GM19193 (cell line): Measurements from ENCODE around the gene SAXO1.

Experiments used
- POLR2A ChIP-seq: IDR thresholded peaks from 4 replicates; pipeline ENCODE4 v1.6.1; 2011; ENCODE audit not compliant: insufficient read depth, insufficient read length; ENCODE audit errors: extremely low read depth

SAXO1 gene

DNA sequence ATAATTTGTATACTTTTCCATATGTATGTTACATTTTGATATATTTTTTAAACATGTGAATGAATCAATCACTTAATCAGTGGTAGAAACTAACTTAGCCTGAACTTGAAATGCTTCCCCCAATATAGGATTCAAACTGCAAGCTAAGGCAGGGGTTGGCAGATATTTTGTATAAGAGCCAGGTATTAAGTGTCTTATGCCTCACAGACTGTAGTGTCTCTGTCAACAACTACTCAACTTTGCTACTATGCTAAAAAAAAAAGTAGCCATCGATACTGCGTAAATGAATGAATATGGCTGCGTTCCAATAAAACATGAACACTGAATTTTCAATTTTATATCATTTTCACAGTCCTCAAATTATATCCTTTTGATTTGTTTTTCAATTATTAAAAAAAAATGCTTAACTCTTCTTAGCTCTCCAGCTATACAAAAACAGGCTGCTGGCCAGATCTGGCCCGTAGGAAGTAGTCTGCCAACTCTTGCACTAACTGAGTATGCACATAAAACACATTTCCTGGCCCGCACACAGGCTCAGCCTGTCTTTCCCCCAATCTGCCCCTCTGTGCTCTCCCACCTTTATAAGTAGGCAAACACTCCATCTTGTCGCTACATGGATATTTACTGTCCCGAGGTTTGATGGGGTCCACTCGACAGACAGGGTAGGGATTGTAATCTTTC lies 91.8 kb downstream of the SAXO1 start:
- TF ChIP-seq POLR2A, result no peak

DNA sequence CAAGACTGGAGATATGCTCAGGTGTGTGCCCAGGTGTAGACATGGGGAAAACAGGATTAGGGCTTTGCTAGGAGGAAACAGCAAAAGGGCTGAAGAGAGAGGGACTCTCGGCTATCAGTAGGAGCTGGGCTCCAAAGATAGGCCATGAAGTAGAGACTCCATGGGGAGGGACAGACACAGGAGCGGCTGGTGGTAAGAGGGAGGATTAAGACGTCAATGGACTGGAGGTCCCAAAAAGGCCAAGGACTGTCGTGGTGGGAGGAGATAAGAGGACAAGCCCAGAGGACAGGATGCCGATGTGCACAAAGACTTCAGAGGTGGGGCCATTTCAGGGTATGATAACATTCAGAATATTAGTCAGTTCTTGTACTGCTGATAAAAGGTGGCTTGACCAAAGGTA lies 93.1 kb downstream of the SAXO1 start:
- TF ChIP-seq POLR2A, result no peak

DNA sequence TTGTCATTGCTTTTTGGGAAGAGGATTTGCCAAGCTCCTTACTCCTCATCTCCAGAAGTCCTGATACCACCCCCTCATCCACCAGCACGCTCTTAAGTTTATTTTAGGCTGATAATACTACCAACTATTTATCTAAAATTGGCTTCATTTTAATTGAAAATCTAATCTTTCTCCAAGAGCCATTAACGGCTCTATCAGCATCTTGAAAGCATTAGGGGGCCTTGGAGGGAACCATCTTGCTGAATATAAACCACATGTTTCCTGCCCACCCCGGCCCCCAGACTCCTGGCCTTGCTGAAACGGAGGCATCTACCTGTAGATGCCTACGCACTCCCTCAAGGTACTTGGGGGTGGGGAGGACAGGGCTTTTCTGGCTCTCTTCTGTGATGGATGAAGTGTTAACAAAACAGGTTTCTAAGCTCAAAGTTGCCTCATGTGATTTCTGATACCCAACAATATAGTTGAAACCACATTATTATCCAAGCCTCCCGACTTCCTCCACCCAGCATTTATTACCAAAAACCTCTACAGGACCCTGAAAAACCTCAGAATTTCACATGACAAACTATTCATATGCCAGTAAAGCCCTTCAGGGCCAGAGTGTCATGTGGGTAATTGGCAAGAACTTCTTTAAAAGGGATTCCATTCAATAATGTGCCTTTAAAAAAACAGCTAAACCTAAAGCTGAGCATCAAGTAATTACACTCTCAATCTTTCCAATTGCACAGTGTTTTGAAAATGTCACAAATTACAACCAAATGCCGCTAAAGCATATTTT lies 96.7 kb downstream of the SAXO1 start:
- no peak for TF ChIP-seq POLR2A

DNA sequence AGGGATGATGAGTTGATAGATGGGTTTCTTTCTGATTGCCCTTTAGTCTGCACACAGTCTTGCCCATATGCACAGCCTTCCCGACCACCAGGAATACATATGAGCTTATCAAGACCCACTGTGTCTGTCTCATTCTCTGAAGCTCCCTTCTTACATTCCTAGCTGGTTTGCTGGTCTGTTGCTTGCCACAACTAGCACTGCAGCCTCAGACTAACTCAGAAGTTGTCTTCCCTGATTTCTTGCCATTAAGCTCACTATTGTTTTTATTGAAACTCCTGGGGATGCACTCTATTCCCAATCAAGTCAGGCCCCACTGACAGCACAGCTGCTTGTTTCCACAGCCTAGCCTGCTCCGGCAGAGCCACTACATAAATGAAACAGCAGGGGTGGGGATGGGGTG lies 97.5 kb downstream of the SAXO1 start:
- TF ChIP-seq POLR2A, result no peak

DNA sequence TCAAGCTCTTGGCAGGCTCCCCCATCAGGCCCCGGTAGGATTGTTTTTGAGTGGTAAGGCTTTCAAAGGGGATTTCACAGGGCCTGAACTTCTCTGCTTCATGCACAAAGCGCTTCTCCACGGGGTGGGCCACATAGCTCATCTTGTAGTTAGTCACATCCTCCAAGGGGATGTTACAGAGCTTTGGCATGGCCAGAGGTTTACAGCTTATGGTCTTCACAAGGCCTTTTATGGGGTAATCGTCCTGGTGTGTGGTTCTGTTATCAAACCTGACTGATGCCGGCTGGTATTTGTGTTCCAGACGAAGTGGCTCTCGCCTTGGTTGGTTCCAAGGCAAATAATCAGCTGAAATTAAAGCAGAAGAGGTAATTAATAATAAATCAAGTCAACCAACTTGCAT lies 104.3 kb downstream of the SAXO1 start:
- no peak for TF ChIP-seq POLR2A

DNA sequence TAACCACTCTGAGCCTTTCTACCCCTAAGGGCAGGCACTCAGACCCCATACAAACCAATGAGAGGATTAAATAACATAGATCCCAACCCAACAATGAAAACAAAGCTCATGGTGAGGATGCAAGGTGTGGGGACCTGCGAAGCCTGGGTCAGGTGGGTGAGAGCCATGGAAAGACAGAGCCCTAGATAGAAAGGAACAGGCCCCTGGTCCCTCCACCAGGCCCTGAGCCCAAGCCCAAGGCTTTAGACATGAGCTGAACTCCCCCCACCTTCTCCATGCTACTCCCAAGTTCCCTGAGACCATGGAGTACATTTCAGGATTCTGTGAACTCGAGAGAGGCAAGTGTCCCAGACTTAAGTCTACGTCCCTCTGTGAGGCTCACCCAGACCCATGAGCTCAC lies 106.5 kb downstream of the SAXO1 start:
- TF ChIP-seq POLR2A, result no peak

DNA sequence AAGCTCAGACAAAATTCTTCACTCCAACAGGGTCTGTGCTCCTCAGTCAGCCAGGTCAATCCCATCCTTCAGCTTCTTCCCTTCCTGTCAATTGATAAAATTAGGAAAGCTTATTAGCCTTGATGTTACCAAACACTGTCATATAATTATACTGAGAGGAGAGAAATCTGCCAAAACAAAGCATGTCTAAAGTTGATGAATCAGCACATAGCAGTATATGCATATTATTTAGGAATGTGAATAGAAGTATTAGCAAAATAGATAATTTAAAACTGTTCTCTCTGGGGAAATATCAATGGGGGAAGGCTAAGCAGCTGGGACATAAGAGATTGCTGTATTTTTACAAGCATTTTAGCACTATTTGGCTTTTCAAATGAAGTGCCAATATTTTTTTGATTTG lies 107.1 kb downstream of the SAXO1 start:
- no peak for TF ChIP-seq POLR2A

DNA sequence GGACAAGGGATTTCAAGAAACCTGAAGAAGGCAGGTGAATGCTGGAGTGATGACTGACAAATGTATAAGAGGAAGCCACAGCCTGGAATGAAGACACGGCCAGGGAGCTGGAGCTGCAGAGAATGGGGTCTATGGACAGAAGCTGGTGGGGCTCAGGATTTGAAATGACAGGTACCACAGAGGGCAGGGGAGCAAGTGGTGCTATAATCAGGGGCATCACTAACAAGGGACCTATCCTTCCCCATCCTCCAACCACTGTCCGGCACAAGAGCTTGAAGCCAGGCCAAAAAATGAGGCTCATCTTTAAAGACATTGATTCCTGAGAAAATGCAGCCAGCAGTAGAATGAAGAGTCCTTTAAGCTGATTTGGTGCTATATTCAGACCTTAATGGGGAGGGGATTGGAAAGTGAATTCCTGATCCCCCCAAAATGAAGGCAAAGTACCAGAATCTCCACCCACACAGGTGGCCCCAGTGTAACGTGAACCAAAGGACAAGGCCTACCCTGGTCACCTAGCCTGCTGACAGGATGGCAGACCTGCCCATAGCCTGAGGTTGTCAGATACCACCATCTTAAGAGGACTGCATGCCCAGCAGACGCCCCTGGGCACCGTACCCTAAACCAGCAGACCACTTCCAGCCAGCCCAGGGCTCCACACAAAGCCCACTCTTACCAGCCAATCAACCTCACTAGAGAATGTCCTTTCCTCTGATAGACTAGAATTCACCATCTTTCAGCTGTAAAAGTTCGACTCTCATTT lies 109.2 kb downstream of the SAXO1 start:
- TF ChIP-seq POLR2A, result no peak

DNA sequence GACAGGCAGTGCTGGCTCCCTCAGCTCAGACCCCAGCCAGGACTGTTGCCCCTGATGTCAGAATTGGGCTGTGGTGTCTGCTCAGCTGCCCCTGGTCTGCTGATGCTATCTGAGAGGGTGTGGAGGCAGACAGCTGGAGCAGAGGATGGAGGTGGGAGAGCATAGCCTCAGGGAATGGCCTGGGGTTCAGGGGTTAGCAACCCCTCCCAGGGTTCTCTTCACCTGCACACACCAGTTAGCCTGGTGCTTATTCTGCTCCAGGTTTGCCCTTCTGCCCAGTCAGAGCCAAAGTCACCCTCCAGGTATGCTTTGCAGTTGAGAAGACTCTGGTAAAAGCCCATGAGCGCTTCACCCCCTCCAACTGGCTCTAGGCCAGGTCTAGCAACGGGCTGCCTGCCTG lies 109.8 kb downstream of the SAXO1 start:
- TF ChIP-seq POLR2A, result no peak

DNA sequence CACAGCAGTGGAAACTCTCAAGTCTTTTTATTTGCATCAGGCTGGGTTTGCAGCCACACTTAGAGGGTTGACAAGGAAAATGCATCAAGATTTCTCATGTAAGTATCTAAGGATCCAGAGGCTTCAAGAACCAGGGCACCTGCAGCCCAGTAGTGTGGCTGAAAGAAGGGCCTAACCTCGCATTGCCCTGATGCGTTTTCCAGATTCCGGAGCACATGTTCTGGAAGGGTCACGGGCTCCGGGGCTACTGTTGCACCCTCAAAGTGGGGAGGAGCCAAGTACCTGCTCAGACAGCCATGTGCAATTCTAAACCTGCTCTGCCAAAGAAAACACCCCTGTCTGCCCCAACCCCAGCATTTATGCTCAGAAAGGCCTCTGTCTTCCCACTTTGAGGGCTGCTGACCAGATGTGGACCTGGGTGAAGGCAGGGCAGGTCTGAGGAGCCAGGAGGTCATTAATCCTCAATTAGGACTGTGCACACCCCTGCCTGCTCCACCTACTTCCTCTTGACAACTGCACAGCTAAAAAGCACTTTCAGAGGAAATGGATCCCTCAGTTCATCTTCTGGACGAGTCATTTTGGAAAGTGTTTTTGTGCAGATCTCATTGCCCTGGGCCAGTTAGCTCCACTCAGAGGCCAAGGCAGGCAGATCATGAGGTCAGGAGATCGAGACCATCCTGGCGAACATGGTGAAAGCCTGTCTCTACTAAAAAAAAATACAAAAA lies 110.7 kb downstream of the SAXO1 start:
- no peak for TF ChIP-seq POLR2A

DNA sequence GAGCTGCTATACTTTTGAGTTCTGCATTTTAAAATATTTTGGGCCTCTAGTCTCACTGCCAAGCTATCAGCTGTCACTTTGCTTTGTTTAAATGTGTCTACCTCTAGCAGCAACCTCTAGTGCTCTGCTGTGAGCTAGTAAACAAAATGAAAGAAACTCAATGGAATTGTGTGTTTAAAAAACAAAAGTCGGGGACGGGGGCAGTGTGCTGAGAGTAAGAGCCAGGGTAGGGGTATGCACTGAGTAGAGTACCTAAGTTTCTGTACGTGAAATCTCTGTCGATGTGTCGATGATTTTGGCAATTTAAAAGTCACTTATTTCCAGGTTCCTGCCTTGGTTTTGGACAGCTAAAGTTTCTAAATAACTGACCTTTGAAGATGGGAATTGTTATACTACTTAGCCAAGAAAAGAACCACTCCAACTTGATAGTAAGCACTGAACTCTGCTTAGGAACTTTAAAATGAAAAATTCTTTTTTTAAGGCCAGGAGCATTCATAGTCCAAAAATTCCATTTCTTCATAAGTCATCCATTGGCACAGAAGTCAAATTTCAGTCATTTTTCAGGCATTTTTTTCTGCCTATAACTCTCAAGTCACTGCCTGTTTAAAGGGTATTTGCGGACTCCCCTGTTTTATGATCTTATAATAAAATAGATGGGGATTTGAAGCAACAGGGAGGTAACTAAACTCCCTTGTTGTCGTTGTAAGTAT lies 111.5 kb downstream of the SAXO1 start:
- no peak for TF ChIP-seq POLR2A

DNA sequence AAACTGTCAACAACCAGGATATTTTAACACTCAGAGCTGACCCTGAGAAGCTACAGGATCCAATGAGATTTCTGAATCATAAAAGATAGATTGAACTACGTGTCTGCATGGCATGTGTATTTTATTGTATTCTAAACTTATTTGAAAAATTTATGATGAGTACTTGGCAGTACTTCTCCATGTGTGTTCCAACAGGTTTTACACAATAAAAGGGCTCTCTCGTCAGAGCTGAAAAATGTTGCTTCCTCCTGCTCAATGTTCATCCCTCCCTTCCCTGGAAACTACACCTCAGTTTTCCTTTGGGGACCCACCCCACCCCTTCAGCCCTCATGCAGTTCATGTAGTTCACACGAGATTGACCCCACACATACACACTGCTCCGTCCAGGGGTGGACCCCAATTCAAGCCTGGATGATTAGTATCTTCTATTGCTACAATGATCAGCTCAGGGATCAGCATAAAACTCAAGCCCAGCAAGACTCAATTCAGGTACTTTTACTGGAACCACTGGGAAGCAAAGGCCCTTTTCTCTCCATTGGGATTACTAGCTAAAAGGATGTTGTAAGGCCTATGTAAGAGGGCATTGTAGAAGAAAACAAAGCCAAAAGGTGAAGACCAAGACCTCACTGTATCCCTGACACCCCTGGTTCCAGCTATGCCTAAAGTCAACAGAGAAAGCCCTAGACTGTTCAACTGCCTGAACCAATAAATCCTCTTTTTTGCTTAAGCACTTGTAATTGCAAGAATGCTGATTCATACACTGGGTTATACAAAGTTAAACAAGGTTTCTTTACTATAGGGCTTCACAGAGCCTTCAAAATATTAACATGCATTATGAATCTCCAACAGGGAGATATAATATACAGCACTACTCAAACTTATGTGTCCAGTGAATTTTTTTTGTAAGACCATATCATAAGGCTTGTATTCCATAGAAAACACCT lies 112.6 kb downstream of the SAXO1 start:
- no peak for TF ChIP-seq POLR2A

DNA sequence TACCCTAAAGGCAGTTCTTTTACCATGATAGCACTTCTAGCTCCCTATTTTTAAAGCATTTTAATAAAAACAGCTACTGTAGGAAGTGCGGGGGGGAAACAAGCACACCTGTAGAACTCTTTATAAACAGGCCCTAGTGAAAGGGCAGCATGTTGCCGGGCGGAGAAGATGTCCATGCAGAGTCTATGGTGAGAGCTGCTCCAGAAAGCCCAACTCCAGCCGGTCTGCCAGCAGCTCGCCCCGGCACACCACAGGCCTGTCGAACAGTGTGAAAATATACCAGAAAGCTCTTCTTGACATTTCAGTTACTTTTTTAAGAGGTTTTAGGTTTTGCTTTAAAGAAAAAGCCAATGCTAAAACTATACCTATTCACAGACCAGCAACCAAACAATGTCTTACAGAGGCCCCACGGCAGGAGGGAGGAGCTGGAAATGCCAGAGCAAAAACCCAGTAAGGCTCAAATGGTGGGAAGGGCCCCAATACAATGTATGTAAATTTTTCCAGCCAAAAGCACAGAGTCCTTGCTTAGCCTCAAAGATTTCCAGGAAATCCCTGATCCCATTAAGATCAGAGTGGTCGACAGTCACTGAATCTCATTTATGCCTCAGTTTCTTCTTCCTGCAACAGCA lies 121.2 kb downstream of the SAXO1 start:
- TF ChIP-seq POLR2A, result no peak

DNA sequence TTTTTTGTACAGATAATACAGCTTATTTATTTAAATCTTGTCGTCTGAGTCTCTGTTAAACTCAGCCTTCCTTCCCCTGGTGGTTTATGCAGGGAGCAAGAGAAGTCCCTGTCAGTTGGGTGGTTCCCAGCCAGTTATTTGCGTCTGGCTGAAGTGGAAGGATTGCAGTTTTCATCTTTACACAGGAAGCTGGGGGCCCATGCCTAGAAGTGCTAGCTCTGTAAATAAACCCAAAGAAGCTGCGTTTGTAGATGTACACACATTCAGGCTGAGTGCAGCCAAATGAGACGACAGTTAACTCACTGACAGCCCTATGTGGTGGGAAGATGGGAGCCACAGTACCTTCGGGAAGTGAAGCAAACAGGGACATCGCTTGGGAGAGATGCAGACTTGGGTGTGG lies 122.1 kb downstream of the SAXO1 start:
- TF ChIP-seq POLR2A, result no peak

DNA sequence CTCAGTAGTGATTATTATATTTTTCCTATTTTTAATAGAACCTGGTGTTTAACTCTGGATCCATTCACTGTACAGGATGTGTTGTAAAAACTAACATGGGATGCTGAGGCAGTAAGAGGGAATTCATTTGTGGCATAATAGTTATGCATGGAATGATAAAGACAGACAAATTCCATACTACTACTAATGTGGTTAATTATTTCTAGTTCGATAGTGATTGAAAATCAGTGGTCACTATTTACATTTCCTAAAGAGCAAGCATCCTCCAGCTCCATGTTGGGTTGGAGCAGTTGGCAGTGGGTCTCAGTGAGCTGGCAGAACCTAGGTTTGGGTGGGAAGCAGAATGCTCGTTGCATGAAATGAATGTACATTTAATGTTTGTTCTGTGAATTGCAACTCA lies 122.6 kb downstream of the SAXO1 start:
- no peak for TF ChIP-seq POLR2A
